Esophagus squamous epithelium (tissue), 4 donors: ENCODE measurements around the gene HNRNPDL.

ENCODE experiments used
- CTCF ChIP-seq, 6 experiments: fragments of 450-650 bp in 4 of 6; fragments of 200-600 bp in 2 of 6; sonication (generic) in 2 of 6; IDR thresholded peaks; one replicate each; pipeline ENCODE4 v1.5.1; 2016 to 2019; ENCODE audit warnings: antibody characterized with exemption in 6 of 6, mild to moderate bottlenecking in 4 of 6, moderate library complexity in 4 of 6
- POLR2A ChIP-seq, 4 donors: fragments of 450-650 bp; IDR thresholded peaks; one replicate each; pipeline ENCODE4 v1.6.1; 2017; ENCODE audit warnings: antibody characterized with exemption in 4 of 4, mild to moderate bottlenecking in 4 of 4, moderate library complexity in 3 of 4

GRCh38 chr4:82430964-82431745 is 893 bp upstream of the HNRNPDL start:
- no peak for TF ChIP-seq CTCF (IDR thresholded peaks at IDR 0.05)
- TF ChIP-seq POLR2A (IDR thresholded peaks at IDR 0.05) = no peak
